LHCN-M2 (cell line): Measurements from ENCODE around the gene HSPA4. TPM values are rescaled to one million over a fixed set of nuclear protein-coding genes. Genes with fewer than 3 reads are reported as not detected.
A peak's percentile ranks its signal among the peaks of the same experiment; 100 is the strongest.

Experiments used
- DNase-seq: peaks from one replicate; pipeline ENCODE4 v3.0.0-alpha.2; 2012; ENCODE audit warnings: low read depth
- total RNA-seq: library from RNA; depleted of rRNA; stranded (reverse); fragments of >200 nt; gene quantifications from 2 replicates; pipeline ENCODE4 v1.2.3, GENCODE V29; 2014

The HSPA4 gene
- total RNA-seq, 1 experiment from 2014 or later, result 153 TPM

DNA sequence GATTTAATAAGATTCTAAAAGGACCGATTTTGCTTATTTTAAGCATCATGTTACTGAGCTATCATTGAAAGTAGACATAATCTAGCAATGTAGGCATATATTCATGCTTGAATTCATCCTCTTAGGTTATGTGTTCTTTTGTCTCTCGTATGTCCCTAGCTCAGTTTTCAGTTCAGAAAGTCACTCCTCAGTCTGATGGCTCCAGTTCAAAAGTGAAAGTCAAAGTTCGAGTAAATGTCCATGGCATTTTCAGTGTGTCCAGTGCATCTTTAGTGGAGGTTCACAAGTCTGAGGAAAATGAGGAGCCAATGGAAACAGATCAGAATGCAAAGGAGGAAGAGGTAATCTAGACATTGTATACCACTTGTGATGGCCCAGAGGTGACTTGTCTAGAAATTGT is 39.2 kb downstream of the HSPA4 start:
- DNase-seq, result no peak

DNA sequence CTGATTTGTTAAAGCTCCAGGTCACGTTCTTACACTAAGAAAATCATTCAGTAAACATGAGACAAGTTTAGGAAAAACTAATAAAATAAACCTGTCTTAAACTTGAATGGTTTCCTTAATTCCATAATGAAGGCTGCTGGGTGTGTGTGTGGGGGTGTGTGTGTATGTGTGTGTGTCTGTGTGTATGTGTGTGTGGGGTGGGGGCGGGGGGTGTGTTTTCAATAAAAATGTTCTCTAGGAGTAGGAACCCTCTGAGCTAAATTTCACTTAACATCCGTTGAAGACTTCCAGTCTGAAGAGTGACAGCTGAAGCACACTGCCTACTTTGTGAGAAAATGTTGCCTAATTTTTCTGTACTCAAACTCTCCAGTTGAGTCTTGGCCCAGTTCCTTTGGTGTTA is 54.5 kb downstream of the HSPA4 start:
- no peak for DNase-seq

DNA sequence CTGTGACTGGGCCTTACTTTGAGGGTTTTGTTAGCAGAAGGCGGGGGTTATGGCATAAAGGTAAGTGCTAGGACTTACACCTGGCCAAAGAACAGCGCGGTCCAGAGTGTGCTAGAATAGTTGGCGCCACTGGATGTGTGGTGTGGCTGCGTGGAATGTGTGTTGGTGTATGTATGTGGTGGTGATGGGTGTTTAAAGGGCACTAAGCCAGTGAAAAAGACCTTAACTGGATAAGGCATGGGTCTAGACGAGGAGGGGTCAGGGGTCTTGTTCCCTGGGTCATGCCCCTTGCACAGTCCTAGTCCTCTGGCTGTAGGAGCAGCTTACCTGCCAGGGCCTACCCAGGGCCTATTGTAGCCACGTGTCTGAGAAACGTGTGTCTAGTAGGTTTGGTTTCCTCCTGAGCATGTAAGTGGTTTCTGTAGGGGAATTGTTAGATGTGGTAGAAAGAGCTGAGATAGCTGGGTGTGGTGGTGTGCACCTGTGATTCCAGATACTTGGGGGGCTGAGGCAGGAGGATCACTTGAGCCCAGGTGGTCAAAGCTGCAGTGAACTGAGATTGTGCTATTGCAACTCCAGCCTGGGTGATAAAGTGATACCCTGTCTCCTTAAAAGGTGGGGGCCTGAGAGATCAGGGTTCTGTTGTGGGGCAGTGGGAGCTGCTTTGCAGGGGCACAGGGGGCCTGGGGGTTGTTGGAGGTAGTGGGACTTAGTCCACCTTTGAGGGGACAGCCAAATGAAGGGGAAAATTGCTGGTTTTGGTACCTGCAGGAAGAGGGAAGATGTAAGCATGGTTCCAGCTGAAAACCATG is 55.2 kb downstream of the HSPA4 start:
- no peak for DNase-seq

- DNase-seq, result no peak
Observed at GRCh38 chr5:133108481-133108921, 56.7 kb downstream of the HSPA4 start.

DNA sequence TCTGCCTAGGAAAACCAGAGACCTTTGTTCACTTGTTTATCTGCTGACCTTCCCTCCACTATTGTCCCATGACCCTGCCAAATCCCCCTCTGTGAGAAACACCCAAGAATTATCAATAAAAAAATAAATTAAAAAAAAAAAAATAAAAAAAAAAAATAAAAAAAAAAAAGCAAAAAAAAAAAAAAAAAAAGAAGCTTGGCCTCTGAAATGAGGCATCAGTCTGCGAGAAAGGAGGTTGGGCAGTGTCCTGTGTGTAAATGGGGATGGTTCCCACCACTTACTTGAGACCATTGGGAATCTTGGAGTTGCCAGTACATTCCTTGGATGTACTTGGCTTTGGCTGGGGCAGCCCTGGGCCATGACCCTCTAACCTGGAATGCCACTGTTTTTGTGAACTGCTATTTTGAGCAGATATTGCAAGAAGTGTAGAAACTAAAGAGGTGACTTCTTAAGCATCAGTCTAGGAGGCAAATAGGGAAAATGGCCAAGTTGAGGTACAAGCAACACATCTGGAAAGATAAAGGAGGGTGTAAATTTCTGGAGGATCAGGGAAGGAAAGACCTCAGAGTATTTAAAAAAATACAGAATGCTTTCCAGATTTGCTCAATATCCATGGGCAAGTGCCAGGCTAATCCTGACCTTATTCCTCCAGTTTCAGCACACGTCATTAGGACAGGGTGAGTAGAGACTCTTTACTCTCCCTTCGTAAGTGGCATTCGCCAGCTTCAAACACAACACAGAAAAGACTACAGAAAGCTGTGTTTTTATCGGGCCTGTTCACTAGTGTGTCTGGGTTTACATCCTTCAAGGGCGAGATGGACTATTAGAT is 58.1 kb downstream of the HSPA4 start:
- no peak for DNase-seq

DNA sequence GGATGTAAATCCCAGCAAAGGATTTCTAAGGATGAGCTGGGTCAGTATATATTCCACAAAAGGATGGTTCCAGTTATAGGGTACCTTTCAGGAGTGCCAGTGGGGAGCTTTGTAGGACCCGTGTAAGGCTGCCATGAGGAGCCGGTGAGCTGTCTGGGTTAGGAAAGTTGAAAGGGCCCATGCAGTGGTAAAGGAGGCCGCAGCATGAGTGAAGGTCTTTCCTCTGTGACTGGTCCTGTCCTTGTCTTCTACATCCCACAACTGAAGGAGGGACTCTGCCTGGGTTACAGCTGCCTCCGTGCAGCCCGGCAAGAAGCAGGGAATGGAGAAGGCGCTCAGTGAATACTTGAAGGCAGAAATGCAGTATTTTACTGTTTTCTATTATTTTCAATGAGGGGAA is 58.9 kb downstream of the HSPA4 start:
- DNase-seq, result no peak

- peak; percentile 81 for DNase-seq
Observed at GRCh38 chr5:133111299-133111698, 59.5 kb downstream of the HSPA4 start.

DNA sequence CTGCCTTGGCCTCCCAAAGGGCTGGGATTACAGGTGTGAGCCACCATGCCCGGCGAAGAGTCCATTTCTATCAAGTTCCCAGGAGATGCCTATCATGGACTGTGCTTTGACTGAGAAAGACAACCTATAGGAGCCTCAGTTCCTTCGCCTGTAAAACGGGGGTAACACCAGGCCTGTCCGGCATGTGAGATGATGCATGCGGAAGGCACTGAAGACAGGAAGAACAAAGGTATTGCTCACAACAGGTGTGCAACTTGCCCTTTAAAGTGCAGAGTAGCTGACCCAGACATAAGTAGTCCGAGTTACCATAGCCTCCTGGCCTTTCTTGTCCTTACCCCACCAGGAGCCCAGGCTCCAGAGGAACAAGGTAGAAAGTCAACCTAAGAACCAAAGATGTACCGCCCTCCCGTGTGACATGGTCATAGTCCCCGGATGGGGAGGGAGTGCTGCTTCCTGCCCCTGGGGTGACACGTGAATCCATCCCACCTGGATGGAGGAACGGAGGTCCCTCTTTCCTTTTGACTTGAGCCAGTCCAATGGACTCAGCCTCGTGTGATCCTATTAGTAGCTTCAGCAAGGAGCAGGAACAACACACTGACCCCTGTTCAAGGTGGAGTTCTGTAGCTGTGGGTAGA is 60.3 kb downstream of the HSPA4 start:
- DNase-seq, result no peak

GRCh38 chr5:133113331-133114061 is 61.7 kb downstream of the HSPA4 start:
- DNase-seq, result peak; percentile 72

DNA sequence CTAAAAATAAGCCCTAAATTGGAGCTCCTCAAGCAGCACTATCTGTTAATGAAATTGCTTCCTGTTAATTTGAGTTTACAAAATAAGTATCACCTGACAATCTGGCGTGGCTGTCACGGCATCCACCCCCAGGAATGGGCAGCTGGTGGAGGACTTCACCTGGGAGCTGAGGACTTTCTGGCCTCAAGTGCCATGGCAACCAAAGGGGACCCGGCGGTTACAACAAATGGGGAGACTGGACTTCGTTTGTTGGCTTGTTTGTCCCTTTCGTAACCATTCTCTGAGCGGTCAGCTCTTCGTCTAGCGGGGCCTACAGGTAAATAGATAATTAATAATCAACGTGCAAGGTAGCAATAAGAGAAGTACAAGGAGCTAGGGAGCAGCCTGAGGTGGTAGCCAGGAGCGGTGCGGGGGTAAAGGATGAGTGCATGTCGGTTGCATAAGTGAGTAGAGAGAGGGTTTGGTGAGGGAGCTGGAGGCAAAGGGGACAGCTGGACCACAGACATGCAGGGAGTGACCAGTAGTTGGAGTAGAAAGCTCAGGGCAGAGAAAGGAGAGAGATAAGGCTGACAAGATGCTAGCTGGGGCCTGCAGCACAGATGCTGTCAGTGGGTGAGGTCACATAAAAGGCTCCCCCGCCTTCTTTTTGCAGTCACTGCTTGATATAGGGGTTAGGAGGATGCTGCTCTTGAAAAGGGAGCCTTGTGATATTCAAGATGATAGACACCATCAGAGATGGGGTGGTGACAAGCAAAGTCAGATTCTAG is 62.5 kb downstream of the HSPA4 start:
- DNase-seq, result no peak

DNA sequence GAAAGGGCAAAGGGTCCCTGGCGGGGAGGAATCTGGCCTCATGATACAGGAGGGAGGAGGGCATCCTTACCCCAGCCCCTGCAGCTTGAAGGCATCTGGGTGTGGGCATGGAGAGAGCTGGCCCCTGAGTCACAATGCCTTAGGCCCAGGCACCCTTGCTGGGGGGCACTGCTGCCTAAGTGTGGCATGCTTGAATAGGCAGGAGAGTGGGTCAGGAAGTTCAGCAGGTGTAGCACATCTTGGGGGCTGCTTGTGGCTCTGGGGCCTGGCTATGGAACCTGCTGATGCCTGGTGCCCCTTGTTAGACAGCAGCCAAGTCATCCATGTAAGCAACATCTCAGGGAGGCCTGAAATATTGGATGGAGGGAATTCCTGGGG is 63.1 kb downstream of the HSPA4 start:
- no peak for DNase-seq

- DNase-seq, result no peak
Observed at GRCh38 chr5:133116601-133117000, 64.8 kb downstream of the HSPA4 start.

DNA sequence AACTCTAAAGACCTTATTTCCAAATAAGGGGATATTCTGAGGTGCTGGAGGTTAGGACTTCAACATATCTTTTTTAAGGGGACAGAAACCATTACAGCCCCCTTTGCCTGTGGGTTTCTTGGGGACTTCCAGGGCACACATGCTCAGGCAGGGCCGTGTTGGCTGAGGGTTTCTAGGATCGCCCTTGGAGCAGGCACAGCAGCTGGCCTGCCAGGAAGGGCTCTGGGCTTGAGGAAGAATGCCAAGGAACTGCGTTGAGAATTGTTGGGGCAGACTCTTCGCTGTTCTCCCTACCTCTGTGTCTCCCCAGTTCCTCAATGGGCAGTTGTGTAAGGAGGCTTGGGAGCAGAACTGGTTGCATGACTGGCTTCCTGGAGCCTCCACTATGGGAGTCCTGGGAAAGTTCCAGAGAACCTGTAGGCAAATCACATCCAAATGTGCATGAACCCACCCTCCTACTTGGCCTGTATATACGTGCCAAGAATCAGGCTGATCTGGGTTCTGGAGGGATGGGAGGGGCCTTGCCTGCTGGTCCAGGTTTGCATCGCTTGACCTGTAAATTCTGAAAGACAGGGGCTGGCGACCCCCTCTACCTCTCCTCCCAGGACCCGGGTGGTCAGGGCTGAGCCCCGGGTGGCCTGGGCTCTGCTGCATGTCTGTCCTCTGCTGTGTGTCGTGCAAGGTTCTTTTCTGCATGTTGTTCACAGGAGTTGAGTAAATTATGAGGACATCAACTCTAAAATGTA is 65.5 kb downstream of the HSPA4 start:
- DNase-seq, result no peak

DNA sequence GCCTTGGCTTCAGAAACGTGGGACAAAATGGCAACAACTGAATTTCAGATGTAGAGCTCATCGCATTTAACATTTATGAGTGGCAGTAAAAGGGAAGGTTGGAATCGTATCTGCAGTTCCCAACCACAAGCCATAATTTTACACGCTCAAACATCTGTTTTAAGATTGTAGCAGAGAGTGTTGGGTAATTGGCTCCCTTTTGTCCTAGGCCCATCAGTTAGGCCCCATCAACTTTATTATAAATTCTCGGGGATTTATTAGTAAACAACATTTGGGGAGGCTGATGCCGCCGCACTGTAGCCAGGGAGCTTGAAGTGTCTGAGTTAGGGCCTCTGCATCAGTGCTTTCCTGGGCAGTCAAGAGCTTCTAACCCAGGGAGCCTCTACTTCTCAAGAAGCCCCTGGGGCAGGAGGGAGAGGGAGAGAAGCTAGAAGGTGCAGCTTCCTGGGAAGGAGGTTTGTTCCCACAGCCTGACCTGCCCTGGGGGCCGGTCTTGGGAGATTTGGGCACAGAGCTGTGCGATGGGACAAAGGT is 66.2 kb downstream of the HSPA4 start:
- no peak for DNase-seq

DNA sequence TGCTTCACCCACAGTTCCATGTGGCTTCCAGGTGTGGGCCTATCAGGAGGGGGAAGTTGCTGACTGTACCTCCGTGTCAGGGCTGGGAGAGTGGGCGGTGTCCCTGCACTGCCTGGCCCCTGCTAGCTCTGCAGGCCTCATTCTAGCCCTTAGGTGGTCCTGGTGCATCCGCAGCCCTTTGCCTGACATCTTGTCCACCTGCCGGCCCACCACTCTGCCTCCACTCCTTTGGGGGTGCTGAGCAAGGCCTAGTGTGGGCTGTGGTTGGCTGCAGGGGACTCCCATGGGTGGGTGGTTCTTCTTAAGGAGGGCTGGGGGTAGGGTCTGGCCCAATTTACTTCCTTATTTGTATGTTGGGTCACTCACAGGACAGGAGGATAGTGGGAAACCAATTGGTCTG is 66.9 kb downstream of the HSPA4 start:
- no peak for DNase-seq

- no peak for DNase-seq
Observed at GRCh38 chr5:133119233-133119711, 67.5 kb downstream of the HSPA4 start.

- no peak for DNase-seq
Observed at GRCh38 chr5:133120156-133120750, 68.4 kb downstream of the HSPA4 start.

DNA sequence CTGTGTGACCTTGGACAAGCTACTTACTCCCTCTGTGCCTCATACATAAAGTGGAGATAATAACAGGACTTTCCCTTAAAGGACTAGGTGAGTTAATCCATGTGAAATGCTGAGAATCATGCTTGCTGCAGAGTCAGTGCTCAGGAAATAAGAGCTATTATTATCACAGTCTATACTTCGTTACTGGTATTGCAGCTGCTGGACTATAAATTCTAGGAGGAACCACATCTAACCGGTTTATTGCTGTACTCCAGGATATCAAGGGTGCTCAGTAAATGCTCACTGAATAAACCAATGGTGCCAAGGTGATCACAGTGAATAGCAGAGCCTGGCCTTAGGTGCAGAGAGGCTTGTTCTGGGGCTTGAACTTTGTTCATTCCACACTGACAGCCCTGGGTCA is 69.3 kb downstream of the HSPA4 start:
- DNase-seq, result peak; percentile 43

GRCh38 chr5:133121611-133122150 is 69.9 kb downstream of the HSPA4 start:
- DNase-seq, result no peak
